HepG2 (cell line): Measurements from ENCODE around the gene MAP3K19. TPM values are rescaled to one million over a fixed set of nuclear protein-coding genes. Genes with fewer than 3 reads are reported as not detected.

Source experiments
- ATAC-seq: fragments of 200-7000 bp; cut with Tn5 transposase; 3 replicates; pipeline ENCODE4 v1.9.1; 2020; ENCODE audit warnings: mild to moderate bottlenecking, moderate library complexity
- BruUV-seq: library from RNA; stranded (reverse); fragments of 400-500 nt; replicated peaks from 2 replicates; lab custom pipeline; 2021; lab: Mats Ljungman, UMichigan
- CTCF ChIA-PET: fragments of 300-600 bp; formaldehyde crosslinking; extraction: SDS; loops from one replicate; lab custom pipeline; 2021; ENCODE audit warnings: low total read pairs, inconsistent platforms, low intra/inter-chr PET ratio; lab: Yijun Ruan, JAX
- POLR2A ChIA-PET: fragments of 350-600 bp; sonication (Branson Sonifier 250); formaldehyde crosslinking; loops from one replicate; lab custom pipeline; 2020; ENCODE audit warnings: antibody characterized with exemption, inconsistent platforms; lab: Yijun Ruan, JAX
- DNase-seq: peaks from one replicate; pipeline ENCODE4 v3.0.0-alpha.2; 2015; ENCODE audit warnings: low spot score
- FAIRE-seq: peaks from 3 replicates; lab custom pipeline; 2011; peaks lifted over from hg19 to GRCh38; lab: Jason Lieb, UNC
- H2AFZ ChIP-seq: one replicate; pipeline ENCODE4 v1.6.1; 2011; ENCODE audit warnings: low read length, inconsistent platforms
- H3K27ac ChIP-seq: fragments of 300-600 bp; 3 replicates; pipeline ENCODE4 v1.8.0; 2011; ENCODE audit warnings: mixed run types, mild to moderate bottlenecking, mixed read lengths, low read length, inconsistent platforms; ENCODE audit not compliant: insufficient read depth; ENCODE audit errors: extremely low read length
- H3K27me3 ChIP-seq, 2 experiments: fragments of 200-600 bp in 1 of 2; 2 replicates in 1 of 2; 3 replicates in 1 of 2; pipeline versions ENCODE4 v1.6.0 to v1.8.0; 2011; ENCODE audit warnings: low read length in 2 of 2, mild to moderate bottlenecking in 2 of 2, moderate library complexity in 2 of 2, inconsistent platforms in 1 of 2; ENCODE audit not compliant: insufficient read depth in 2 of 2, control insufficient read depth in 1 of 2
- H3K36me3 ChIP-seq, 2 experiments: fragments of 200-600 bp in 1 of 2; replicated peaks in 1 of 2; 2 replicates in 1 of 2; 3 replicates in 1 of 2; pipeline versions ENCODE4 v1.5.1 to v1.8.0; 2011; ENCODE audit warnings: low read length in 2 of 2, inconsistent platforms in 1 of 2; ENCODE audit not compliant: insufficient read depth in 2 of 2, control insufficient read depth in 1 of 2
- H3K4me1 ChIP-seq: 2 replicates; pipeline ENCODE4 v1.5.1; 2012; ENCODE audit warnings: low read length, inconsistent platforms; ENCODE audit not compliant: insufficient read depth
- H3K4me2 ChIP-seq: 2 replicates; pipeline ENCODE4 v1.6.0; 2011; ENCODE audit warnings: low read depth, low read length, inconsistent platforms
- H3K4me3 ChIP-seq, 3 experiments: fragments of 200-600 bp in 1 of 3; sonication (generic), shearing (Covaris generic) in 1 of 3; replicated peaks in 1 of 3; 2 replicates each; pipeline ENCODE4 v1.5.1; 2011 to 2016; ENCODE audit warnings: low read length in 3 of 3, inconsistent platforms in 2 of 3, low read depth in 2 of 3, mild to moderate bottlenecking in 2 of 3, control low read depth in 1 of 3, mixed read lengths in 1 of 3; ENCODE audit not compliant: insufficient read depth in 1 of 3
- H3K79me2 ChIP-seq: one replicate; pipeline ENCODE4 v1.6.1; 2011; ENCODE audit warnings: low read length, inconsistent platforms; ENCODE audit not compliant: insufficient read depth
- H3K9ac ChIP-seq: 2 replicates; pipeline ENCODE4 v1.6.0; 2011; ENCODE audit warnings: mild to moderate bottlenecking, low read depth, low read length, inconsistent platforms; ENCODE audit not compliant: insufficient read depth
- H3K9me3 ChIP-seq: 2 replicates; pipeline ENCODE4 v1.5.1; 2012; ENCODE audit warnings: mild to moderate bottlenecking, low read length
- H4K20me1 ChIP-seq: 2 replicates; pipeline ENCODE4 v1.6.0; 2011; ENCODE audit warnings: inconsistent platforms, mild to moderate bottlenecking, low read length, moderate library complexity; ENCODE audit not compliant: insufficient read depth
- DR1 ChIP-seq: sonication (generic); formaldehyde crosslinking; IDR thresholded peaks from 2 replicates; pipeline ENCODE4 v1.8.0; 2021; ENCODE audit warnings: mild to moderate bottlenecking, missing genetic modification reagents, inconsistent platforms
- EED ChIP-seq: sonication (generic); formaldehyde crosslinking; IDR thresholded peaks from 2 replicates; pipeline ENCODE4 v1.5.0; 2020; ENCODE audit warnings: mild to moderate bottlenecking, missing genetic modification reagents
- HNF4A ChIP-seq: sonication (generic); formaldehyde crosslinking; IDR thresholded peaks from 2 replicates; pipeline ENCODE4 v1.4.0; 2020; ENCODE audit warnings: missing genetic modification reagents
- MAFG ChIP-seq: sonication (generic); formaldehyde crosslinking; IDR thresholded peaks from 2 replicates; pipeline ENCODE4 v1.5.1; 2020; ENCODE audit warnings: mild to moderate bottlenecking, missing genetic modification reagents
- NAIF1 ChIP-seq: sonication (generic); formaldehyde crosslinking; IDR thresholded peaks from 2 replicates; pipeline ENCODE4 v1.5.0; 2020; ENCODE audit warnings: mild to moderate bottlenecking, missing genetic modification reagents, borderline replicate concordance
- NFKBIZ ChIP-seq: IDR thresholded peaks from 2 replicates; pipeline ENCODE4 v1.6.1; 2018; ENCODE audit warnings: missing genetic modification reagents, missing compliant biosample characterization
- RBM22 ChIP-seq: fragments of 200-400 bp; formaldehyde crosslinking; optimal IDR thresholded peaks from 2 replicates; pipeline ENCODE3; 2017; ENCODE audit warnings: mild to moderate bottlenecking, low read length, moderate library complexity
- SMARCE1 ChIP-seq: fragments of 450-650 bp; IDR thresholded peaks from 2 replicates; pipeline ENCODE4 v1.6.1; 2017; ENCODE audit warnings: borderline replicate concordance
- ZMAT3 ChIP-seq: sonication (generic); formaldehyde crosslinking; conservative IDR thresholded peaks from 2 replicates; pipeline ENCODE4 v1.7.0; 2021; ENCODE audit warnings: missing genetic modification reagents
- ZNF652 ChIP-seq: IDR thresholded peaks from 2 replicates; pipeline ENCODE4 v1.6.1; 2016; ENCODE audit warnings: low read depth, borderline replicate concordance
- ZNF674 ChIP-seq: sonication (generic); formaldehyde crosslinking; IDR thresholded peaks from 2 replicates; pipeline ENCODE4 v1.5.0; 2020; ENCODE audit warnings: low read depth, mild to moderate bottlenecking, missing genetic modification reagents
- ZNF782 ChIP-seq: sonication (generic); formaldehyde crosslinking; IDR thresholded peaks from 2 replicates; pipeline ENCODE4 v1.4.0; 2020; ENCODE audit warnings: missing genetic modification reagents, mild to moderate bottlenecking, borderline replicate concordance
- WGBS: methylation state at CpG from one replicate; pipeline ENCODE4 v1.1.6; 2017; ENCODE audit warnings: low lambda C conversion rate; 5-methylcytosine and 5-hydroxymethylcytosine counted together
- in situ Hi-C: cut with HindIII; loops from 2 replicates; pipeline ENCODE4 v1.10.0; 2017; ENCODE audit warnings: low pct_unique_long_range_greater_than_20kb; ENCODE audit not compliant: extremely low pct_ligation_motif_present
- intact Hi-C: fragments of 100-400 bp; cut with micrococcal nuclease; formaldehyde crosslinking; loops from one replicate; pipeline ENCODE4 v1.10.0; 2022; ENCODE audit not compliant: unreplicated experiment
- polyA plus RNA-seq, 8 experiments: library from polyadenylated mRNA; depleted of rRNA in 3 of 8; stranded (reverse) in 7 of 8; unstranded in 1 of 8; fragments of >200 nt; fragmentation: Illumina TruSeq in 4 of 8; extraction: Trizol in 4 of 8; gene quantifications; 2 replicates each; pipeline versions ENCODE4 v1.2.1 to v1.2.3, GENCODE V29; 2011 to 2016; ENCODE audit warnings: low read depth in 4 of 8, missing spikeins in 1 of 8, mixed read lengths in 1 of 8; ENCODE audit not compliant: insufficient read depth in 1 of 8
- total RNA-seq, 5 experiments: library from RNA; depleted of rRNA; stranded (reverse); fragments of >200 nt; fragmentation: Illumina TruSeq; extraction: Trizol; gene quantifications; 2 replicates each; pipeline ENCODE4 v1.2.3, GENCODE V29; 2016; ENCODE audit warnings: low read depth in 1 of 5

Gene MAP3K19
- total and polyA plus RNA-seq, 2 of the 13 experiments (the other 11 are each of a cell fraction or from before 2014, with no cell fraction given): not detected

GRCh38 chr2:134949981-134950708 is 97.1 kb downstream of the MAP3K19 start:
- H4K20me1 ChIP-seq: no peaks in the 10 kb centered on the region
- intact Hi-C loops (no loop called here), in situ Hi-C loops (no loop called here)
- no peak overlapping the region for H3K9ac ChIP-seq
- no peak for ATAC-seq
- WGBS: 98% methylated on average over 7 of the region's 7 CpGs
- no TSS peak for BruUV-seq
- FAIRE-seq: no peak
- no peak overlapping the region for H2AFZ ChIP-seq
- no peak overlapping the region for H3K4me3 ChIP-seq
- no peaks in the 10 kb centered on the region for H3K27me3 ChIP-seq
- ChIA-PET POLR2A (no interaction called here), CTCF (no interaction called here)
- peaks cover 2% of the 10 kb centered on the region for H3K79me2 ChIP-seq
- peaks cover 23 to 89% of the 10 kb centered on the region in 2 experiments for H3K36me3 ChIP-seq
- no peak overlapping the region for H3K27ac ChIP-seq
- H3K9me3 ChIP-seq: no peaks in the 10 kb centered on the region
- TF ChIP-seq NFKBIZ (CRISPR knock-in tag) (no peak), ZNF782 (CRISPR knock-in tag) (no peak), HNF4A (CRISPR knock-in tag) (no peak), SMARCE1 (no peak), NAIF1 (CRISPR knock-in tag) (no peak), DR1 (CRISPR knock-in tag) (no peak), EED (CRISPR knock-in tag) (no peak), ZNF674 (CRISPR knock-in tag) (no peak), MAFG (CRISPR knock-in tag) (no peak)
- H3K4me2 ChIP-seq: no peak overlapping the region
- peaks cover 5% of the 10 kb centered on the region for H3K4me1 ChIP-seq
- no peak for DNase-seq

- Histone ChIP-seq H3K36me3 (peaks cover 14 to 82% of the 10 kb centered on the region in 2 experiments), H3K9ac (no peak overlapping the region), H4K20me1 (peaks cover 3% of the 10 kb centered on the region; the same call in 1 of the 2 replicates), H3K4me1 (no peaks in the 10 kb centered on the region), H3K27me3 (no peaks in the 10 kb centered on the region), H3K79me2 (peaks cover 3% of the 10 kb centered on the region), H3K9me3 (no peaks in the 10 kb centered on the region), H3K4me2 (no peak overlapping the region), H3K4me3 (no peak overlapping the region), H2AFZ (no peak overlapping the region), H3K27ac (no peak overlapping the region)
- DNase-seq (no peak), ATAC-seq (no peak), FAIRE-seq (no peak)
- CTCF ChIA-PET: no interaction called here
- 98% methylated on average over 6 of the region's 6 CpGs for WGBS
- in situ Hi-C loops (no loop called here), intact Hi-C loops (no loop called here)
- TF ChIP-seq ZMAT3: no peak
- TF ChIP-seq ZNF652 (CRISPR knock-in tag): peak; percentile 59
- peak; percentile 72 for TF ChIP-seq RBM22
- no TSS peak for BruUV-seq
- POLR2A ChIA-PET: no interaction called here
Observed at GRCh38 chr2:134946073-134946472, 101.2 kb downstream of the MAP3K19 start.
